ENCODE data around the gene RPS6KA3.
"Not testable (repeated sequence)": the region's sequence is repeated elsewhere in the genome, so short reads cannot be mapped to it uniquely, and the experiment has no call there.

RPS6KA3 gene

DNA sequence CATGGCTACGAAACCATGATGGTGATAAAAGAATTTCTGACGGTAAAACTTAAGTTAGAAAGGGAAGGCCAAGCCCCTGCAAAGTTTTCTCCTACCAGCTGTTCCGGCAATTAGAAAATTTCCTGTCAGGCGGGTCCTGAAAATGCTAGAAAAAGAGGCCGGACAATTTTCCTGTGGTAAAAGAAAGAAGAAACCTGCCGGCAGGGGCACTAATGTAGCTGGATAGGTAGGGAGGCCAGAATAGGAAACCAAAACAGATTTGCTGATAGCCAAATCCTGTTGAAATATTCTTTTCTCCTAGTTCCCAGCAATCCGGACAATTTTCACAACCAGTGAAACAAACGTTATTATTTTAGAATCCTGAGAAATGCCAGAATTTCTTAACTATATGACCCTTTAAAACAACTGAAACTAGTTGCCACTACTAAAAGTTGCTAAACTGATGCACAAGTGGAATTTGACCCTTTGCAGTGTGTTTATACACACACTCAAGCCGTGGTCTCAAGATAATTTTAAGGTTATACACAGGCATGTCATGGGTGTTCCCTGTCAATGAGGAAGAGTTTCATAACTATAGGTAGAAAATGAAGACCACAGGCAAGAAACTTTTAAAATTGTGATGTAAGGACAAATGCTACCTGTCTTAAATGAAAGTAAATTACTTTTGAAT, 47.7 kb downstream of the RPS6KA3 start:
- no peak for DNase-seq (ENCODE audit: low spot score)

GRCh38 chrX:20217906-20218305, 48.8 kb downstream of the RPS6KA3 start:
- no peak for DNase-seq (ENCODE audit: low spot score)

GRCh38 chrX:20217271-20217670, 49.4 kb downstream of the RPS6KA3 start:
- DNase-seq (ENCODE audit: low spot score): no peak

DNA sequence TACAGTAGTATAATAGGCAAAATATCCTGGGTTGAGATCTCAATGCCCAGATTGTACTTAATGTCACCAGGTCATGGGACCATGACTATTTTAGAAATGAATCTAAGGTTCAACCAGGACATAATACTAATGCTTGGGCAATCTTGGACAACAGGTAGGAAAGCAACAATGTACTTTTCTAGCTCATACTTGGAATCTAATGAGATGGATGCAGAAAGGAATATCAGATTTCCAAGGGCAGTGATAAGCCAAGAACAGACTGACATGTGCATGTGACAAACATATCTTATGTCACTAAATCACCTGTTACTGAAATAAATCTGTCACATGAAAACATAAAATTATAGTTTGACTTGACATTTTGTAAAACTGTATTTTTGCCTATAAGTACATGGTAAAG, 51.1 kb downstream of the RPS6KA3 start:
- DNase-seq (ENCODE audit: low spot score): no peak

GRCh38 chrX:20212486-20213089, 54.1 kb downstream of the RPS6KA3 start:
- no peak for DNase-seq (ENCODE audit: low spot score)

- DNase-seq (ENCODE audit: low spot score): no peak
Measured at GRCh38 chrX:20211261-20211786, 55.4 kb downstream of the RPS6KA3 start.

DNA sequence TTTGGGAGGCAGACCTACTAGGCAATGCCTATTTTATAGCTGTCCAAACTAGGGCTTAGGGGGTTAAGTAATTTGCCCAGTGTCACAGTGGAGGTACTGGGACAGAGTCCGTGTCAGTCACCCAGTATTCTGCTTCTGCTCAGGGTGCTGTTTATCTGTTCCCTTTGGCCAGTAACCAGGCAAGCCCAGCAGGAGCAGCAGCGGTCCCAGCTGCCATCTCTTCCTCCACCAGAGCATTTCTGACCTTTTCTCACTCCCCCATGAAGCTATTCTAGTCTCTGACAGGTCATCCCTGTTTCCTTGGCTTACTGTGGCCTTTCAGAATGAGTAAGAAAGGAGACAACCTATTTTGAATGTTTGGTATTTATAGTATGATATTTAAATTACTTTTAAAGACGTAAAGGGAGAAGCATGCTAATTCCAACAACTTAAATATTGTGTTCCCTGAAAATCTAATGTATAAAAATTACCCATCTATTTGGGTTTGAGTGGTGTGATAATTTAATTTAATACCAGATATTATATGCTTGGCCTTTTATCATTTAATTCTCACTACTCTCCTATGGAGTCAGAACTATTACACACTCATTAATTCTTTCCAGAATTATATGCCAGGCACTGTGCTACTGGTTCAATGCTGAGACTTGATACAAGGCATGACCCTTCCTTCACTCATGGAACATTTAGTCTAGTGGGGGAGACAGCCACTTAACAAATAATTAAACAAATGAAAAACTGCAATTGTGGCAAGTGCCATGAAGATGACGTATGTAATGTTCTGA, 60.6 kb downstream of the RPS6KA3 start:
- DNase-seq (ENCODE audit: low spot score): peak; percentile 29

- DNase-seq (ENCODE audit: low spot score): no peak
Measured at GRCh38 chrX:20204351-20204750, 62.4 kb downstream of the RPS6KA3 start.

GRCh38 chrX:20197641-20198210, 69.0 kb downstream of the RPS6KA3 start:
- DNase-seq (ENCODE audit: low spot score): no peak

- DNase-seq (ENCODE audit: low spot score): no peak
Measured at GRCh38 chrX:20189171-20189570, 77.5 kb downstream of the RPS6KA3 start.

DNA sequence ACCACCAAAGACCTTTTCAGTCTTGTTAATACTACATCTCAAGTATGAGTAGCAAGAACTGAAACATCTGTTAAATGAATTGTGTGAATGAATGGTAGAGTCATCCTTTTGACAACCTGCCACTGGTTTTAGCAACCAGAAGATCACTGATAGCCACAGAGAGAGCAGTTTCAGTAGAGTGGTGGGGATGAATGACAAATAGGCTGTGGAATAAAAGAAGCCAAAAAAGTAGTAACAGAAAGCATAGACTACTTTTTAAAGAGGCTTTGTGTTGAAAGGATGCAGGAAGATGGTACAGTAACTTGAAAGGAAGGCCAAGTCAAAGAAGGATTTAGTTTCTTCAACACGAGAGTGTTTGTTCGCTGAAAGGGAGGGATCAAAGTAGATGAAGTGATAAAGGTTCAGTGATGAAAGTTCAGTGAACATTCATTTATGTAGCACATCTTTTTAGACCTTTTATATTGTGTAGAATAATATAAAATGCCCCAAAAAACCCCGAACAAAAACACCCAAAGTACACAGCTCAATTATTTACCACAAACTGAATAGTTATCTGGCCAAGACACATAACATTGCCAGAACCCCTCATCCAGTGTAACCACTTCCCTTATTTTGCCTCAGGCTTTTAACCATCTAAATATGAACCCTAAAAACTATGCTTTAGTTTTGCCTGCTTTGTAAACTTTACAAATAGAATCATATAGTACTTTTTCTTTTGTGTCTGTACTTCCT, 84.9 kb downstream of the RPS6KA3 start:
- DNase-seq (ENCODE audit: low spot score): no peak

DNA sequence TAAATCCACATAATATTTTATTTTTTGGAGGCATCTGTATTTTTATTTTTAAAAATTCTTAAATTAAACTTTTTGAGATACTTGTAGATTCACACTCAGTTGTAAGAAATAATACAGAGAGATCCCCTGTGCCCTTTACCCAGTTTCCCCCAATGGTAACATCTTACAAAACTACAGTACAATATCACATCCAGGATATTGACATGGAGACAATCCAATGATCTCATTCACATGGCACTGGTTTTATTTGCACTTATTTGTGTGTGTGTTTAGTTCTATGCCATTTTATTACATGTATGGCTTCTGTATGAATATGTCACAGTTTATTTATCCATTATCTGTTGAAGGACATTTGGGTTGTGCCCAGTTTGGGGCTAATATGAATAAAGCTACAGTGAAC, 89.6 kb downstream of the RPS6KA3 start:
- DNase-seq (ENCODE audit: low spot score): no peak

- no peak for DNase-seq (ENCODE audit: low spot score)
Measured at GRCh38 chrX:20173856-20174255, 92.9 kb downstream of the RPS6KA3 start.

DNA sequence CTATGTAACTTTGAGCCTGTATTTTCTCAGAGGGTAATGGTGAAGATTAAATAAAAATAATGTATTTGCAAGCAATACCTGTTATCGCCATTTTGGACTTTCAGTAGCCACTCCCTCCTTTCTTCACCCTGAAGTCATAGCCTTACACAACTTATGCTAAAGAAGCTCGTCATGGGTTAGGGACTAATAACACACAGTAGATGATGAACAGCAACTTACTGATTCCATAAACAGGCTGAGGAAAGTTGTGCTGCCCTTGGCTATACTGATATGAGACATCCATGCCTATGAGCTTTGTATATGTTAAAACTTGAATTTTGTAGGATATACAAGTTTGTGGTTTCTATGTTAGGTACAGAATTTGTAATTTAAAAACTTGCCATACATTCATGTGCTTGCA, 93.4 kb downstream of the RPS6KA3 start:
- DNase-seq (ENCODE audit: low spot score): no peak

- no peak for DNase-seq (ENCODE audit: low spot score)
Measured at GRCh38 chrX:20171887-20172286, 94.8 kb downstream of the RPS6KA3 start.

DNA sequence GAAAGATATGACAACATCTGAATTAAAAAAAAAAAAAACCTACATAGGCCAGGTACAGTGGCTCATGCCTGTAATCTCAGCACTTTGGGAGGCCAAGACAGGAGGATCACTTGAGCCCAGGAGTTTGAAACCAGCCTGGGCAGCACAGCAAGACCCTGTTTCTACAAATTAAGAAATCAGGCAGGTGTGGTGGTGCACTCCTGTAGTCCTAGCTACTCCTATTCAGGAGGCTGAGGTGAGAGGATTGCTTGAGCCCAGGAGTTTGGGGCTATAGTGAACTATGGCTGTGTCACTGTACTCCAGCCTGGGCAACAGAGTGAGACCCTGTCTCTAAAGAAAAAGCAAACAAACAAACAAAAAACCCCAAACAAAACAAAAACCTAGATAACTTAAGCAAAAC, 104.2 kb downstream of the RPS6KA3 start:
- not testable (repeated sequence) for DNase-seq (ENCODE audit: low spot score)

DNA sequence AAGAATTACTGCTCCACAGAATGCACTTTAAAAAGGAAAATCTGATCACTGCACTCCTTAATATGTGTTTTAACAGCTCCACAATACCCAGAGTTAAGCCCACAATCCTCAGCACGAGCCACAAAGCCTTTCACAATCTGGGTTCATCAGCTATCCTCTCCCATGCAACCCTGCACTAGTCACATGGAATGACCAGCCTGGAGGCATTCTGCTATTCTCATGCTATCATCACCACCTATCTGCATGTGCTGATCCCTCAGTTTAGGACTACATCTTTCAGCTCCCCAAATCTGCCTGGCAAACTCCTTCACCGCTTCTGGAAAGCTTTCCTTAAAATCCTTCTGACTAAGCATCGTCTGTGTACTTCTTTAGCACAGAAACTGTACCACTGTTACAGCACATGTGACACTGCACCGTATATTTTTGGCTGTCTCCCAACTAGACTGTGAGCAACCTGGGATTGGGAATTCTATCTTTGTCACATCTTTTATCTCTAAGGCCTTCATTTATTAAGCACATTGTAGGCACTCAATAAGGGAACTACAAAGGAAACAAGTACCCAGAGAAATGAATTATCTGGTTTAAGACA, 106.8 kb downstream of the RPS6KA3 start:
- no peak for DNase-seq (ENCODE audit: low spot score)

- DNase-seq (ENCODE audit: low spot score): no peak
Measured at GRCh38 chrX:20151689-20152088, 115.0 kb downstream of the RPS6KA3 start.

- DNase-seq (ENCODE audit: low spot score): no peak
Measured at GRCh38 chrX:20149326-20149725, 117.4 kb downstream of the RPS6KA3 start.

DNA sequence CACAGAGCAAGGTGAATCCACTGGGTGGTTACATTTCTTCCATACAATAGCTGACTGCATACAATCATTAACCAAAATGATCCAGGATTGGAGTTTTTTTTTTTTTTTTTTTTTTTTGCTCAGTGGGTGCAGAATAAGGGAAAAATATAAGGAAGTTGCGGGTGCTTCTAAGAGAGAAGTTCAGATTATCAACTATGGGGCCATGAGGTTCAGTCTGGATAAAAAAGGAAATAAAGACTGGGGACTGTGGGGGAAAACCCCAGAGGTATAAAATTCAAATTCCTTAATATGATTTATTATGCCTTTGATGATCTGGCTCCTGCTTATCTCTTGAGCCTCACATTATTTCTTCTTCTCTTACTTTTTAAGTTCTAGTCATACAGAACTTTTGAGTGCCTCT, 119.1 kb downstream of the RPS6KA3 start:
- no peak for DNase-seq (ENCODE audit: low spot score)

DNA sequence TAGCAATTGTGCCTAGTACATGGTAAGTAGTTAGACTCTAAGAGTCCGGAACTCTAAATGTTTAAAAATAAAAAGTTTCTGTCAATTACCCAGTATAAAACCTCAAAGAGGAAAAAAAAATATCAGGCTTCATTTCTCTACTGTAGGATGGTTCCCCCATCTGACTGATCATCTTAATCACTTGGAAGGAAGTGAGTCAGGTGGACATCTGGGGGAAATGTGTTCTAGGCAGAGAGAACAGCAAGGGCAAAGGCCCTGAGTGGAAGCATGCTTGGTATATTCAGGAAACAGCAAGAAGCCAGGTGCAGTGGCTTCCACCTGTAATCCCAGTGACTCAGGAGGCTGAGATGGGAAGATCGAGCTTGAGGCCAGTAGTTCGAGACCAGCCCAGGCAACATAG, 122.2 kb downstream of the RPS6KA3 start:
- DNase-seq (ENCODE audit: low spot score): no peak

DNA sequence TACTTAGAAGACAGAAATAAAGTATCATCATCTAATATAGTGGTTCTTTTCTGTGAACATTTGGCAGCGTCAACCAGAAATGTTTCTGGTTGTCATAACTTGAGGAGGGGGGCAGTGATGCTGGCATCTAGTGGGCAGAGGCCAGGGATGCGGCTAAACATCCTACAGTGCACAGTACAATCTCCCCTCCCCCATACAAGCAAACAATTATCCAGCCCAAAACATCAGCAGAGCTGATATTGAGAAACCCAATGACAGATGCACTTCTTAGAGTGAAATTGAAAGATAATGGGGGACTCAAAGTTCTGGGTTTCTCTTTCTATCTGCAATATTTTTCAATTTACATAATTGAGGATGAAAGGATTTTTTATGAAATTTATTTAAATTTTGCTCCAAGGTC, 123.1 kb downstream of the RPS6KA3 start:
- no peak for DNase-seq (ENCODE audit: low spot score)
